GM21717 (cell line): ENCODE results near the gene DGKI.

Source experiments
- ATAC-seq: cut with Tn5 transposase; IDR thresholded peaks from one replicate; pipeline ENCODE4 v1.9.1; 2021; ENCODE audit warnings: mild to moderate bottlenecking, moderate library complexity; ENCODE audit not compliant: unreplicated experiment

DGKI gene

DNA sequence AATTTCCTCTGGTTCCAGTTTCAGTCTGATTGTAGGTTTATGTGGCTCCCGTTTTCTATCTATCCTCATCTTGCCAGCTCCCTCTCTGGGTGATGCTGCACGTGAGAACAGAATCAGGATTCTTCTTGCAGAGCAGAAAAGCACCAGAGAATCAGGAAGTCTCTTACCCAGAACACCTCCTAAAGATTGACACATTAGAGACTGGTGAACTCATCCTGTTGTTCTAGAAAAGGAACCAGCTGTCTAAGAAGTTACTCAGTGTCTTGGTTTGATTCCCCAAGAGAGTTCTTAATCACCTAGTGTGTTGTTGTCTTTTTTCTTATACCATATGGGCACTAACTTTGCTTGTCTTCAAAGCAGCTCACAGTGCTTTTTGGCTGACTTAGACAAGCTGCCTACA lies 152.4 kb downstream of the DGKI start:
- no peak for ATAC-seq

DNA sequence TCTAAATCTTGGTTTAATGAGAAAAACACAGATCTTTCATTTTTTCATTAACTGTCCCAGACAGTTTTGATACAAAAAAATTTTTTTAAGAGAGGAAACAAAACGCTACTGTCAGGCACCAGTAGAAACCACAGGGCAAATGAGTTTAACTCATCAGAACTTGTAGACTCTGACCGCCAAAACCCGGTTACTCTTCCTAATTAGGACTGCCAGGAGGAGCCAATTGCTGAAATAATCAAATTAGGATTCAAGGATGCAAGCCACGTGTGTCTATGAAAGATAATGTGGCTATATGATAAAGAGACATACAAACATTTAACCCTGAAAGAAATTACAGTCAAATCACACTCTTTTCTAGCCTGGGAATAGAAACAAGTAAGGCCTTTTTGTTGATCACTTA lies 154.4 kb downstream of the DGKI start:
- ATAC-seq = no peak

DNA sequence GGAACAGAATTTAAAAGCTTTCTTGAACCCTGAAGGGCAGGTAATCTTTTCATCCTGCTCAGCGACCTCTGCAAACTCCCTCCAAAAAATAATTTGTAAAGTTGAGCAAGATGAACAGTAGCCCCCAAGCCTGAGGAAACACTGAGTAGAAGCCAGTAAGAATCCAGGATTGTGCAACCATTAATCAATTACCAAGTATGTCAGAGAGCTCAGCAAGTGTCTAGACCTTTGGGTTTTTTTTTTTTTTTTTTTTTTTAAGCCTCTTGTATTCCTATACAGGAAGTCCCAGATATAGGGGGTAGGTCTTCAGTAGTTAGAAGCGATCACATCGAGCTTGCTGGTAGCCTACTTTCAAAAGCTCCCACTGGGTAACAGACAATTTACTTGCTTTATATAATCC lies 155.2 kb downstream of the DGKI start:
- ATAC-seq = no peak

DNA sequence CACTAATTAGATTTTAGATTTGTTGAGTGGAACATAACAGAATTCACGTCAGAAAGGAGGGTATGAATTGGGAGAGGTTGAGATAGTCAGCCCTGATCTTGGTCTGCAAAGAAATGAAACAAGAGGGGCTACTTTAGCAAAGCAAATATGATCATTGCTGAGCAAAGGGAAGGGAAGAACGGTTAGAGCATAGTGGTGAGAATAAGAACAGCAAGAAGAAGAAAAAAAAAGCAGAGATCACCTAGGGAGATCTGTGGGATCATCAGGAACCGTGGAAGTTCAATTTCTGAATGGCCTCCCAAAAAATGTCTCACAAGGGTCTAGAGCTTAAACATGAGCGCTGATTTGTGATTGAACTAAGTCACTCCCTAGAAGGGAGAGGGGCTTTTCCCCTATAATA lies 156.1 kb downstream of the DGKI start:
- ATAC-seq = no peak

DNA sequence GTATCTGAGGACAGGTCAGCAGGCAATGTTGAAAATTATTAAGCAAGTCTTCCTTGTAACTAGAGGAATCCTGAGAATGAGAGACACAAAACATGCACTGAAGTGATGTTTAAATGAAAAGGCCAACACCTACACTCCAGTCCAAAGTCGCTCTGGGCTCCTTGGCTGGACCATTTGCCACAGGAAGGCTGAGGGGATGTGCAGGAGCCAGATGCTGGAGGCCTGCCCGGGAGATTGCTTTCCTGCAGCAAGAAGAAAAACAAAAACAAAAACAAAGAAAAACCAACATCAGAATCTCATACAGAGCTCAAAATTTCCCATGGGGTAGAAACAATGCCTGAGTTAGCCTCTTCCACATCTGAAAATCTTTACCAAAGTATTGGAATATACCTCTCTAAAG lies 157.0 kb downstream of the DGKI start:
- ATAC-seq = no peak

DNA sequence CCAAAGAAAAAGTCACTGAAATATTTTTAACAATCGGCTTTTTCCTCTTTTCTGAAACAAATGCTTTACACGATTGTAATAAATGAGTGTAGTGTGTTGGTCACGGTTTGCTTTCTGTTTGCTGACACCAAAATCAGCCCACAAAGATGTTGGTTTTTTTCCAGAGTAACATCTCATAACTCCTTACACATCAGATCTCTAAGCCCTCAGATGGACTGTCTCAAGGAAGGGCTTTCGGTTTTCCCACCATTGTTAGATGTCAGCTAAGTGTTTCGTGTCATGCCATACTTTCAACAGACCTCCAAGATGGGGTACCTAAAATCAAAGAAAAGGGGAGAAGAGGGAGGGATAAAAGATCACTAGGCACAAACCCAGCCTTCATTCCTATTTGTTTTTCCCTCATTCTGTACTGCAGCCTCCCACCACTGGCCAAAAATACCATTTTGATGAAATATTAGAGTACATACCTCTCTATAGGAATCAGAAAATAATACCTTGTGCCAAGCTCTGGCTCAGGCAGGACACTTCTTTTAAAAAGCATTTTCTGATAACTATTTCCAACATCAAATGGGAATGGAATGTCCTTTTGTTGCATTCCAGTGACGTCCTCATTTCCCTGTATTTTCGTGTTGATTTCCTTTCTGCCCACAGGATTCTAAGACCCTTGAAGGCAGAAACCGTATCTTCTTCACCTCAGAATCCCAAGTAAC lies 159.1 kb downstream of the DGKI start:
- ATAC-seq = no peak

DNA sequence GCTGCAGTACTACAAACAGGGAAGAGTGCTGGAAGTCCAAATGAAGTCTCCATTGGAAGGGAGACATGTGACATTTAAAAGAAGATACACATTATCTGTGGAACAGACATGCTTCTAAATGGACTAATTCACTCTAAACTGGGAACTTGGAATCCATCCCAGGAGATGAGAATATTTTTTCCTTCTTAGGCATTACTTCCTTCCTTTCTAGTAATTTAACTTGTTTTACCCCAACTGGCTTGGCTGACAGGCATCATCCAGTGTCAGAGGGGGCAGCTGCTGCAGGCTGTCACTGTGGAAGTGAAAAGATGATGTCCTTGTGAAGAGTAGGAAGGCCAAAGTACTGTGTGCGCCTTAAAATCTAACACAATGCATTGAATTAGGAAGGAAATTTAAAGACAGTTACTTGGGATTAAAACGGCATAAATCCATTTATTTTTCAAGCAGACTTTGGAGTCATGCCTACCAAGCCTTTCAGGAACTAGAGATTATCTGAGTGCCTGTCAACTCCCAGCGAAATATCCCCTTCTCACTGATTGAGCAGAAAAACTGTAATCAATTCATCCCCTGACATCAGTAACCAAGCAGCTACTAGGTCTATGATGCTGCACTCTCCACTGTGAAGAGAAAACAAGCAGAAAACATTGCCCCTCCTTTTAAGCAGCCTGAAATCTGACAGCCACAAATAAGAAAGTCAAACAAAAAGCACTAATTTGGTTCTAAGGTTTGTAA lies 161.2 kb downstream of the DGKI start:
- no peak for ATAC-seq

DNA sequence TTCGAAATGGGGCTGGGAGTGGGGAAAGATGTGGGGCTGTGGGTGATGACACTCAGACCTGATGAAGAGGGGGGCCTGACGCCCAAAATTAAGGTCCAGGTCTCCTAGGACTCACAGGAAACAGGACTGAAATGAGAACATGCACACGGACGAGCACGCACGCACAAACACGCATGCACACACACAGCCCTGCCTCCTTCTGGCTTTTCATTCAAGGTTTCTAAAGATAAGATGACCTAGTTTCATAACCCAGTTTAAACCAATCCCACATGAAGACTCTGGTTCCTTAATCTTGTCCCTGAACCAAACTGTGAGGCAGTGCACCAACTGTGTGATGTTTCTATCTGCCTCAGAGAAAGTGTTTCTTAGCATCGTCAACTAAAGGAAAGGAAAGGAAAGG lies 162.0 kb downstream of the DGKI start:
- no peak for ATAC-seq

DNA sequence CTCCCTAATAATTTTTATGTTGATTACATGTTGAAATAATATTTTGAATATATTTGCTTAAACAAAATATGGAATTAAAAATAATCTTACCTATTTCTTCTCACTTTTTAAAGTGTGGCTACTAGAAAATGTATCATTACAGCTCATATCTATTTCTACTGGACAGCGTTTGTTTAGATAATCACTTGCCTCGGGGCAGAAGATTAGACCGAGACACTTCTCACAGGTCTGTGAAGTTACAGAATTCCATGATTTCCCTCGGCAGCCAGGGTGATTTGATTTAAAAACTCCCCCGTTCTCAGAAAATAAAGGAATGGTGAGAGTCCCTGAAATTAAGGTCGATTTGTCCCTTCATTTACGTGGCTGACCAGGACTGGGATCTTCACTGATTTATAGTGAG lies 162.5 kb downstream of the DGKI start:
- ATAC-seq = no peak

DNA sequence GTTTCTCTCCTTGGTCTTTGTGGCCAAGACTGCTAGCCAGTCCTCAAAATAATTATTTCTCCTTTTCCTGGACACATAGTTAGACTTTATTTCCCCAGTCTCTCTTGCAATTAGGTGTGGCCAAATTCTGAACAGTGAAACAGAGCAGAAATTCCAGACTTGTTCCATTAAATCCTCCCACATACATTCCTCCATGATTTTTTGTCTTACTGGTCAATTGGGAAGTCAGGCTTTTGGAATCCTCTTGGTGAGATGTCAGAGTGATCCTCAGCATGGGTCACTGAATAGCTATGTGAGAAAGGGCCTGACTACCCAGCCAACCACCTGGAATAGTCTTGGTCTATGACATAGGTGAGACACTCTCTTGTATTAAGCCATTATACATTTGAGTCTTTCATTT lies 164.2 kb downstream of the DGKI start:
- ATAC-seq = no peak

DNA sequence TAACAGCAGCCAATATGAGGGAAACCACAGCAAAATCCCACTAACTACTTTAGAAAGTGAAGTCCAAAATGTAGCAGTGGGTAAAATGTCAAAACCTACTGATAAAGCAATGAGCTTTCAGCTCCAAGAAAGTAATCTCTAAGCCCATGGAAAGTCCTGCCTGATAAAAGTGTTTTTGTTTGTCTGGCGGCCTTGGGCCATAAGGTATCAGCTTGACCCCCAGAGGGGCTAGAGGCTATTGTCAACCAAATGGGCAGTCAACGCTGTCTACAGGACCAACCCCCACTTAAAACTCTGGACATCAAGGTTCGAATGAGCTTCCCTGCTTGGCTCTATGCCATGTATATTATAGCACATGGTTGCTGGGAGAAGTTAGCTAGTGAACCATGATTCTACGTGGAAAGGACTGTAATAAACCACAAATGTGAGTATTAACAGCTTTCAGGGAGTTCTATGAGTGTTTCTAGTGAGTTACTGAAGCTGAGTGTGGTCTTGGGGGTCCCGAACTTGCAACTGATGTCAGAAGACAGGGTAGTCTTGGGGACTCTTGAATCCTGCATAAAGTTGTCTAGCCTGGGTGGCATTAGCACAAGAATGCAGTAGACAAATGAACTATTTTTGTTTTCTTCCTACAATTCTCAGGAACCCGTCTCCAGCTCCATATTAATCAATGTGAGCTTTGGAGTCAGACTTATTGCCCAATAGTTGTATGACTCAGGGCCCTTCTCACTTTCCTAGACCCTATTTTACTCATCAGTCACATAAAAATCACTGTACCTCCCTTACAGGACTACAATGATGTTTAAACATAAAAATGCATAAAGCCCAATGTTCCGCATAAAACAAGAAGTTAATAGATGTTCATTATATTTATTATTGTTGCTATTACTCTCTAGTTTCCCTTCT lies 164.9 kb downstream of the DGKI start:
- ATAC-seq = no peak

DNA sequence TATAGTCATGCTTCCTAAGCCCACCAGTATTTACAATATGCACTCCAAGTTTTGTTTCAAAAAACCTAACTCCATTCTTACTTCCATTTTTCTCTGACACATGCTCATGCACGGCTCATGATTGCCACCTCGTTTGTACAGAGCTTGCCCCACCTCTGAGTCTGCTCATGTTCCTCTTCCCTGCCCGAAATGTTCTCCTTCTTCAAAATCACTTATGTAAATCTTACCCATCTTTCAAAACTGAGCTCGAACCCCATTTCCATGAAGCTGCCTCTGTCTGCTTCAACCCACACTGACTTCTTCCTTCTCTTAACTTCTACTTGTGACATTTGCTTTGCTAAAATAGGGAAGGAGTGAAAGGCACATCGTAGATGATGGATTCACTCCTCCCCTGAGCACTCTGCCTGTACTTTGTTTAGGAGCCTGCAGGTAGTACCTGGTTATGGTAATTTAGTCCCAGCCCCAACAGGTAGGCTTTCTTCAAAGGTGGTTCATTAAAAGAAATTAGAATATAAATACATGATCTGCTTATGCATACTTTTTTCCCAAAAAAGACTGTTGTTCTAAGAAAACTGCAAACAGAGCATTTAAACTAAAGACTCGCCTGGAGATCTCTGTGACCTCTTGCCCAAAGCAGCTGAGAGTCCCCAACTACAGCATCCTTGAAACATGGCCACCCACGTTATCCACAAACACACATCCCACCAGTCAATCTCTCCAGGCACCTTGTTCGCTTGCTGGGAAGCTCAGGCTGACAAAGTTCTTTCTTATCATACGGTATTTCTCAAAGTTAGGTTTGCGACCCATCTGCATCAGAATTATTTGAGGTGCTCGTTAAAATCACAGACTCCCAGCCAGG lies 172.0 kb downstream of the DGKI start:
- ATAC-seq = no peak

DNA sequence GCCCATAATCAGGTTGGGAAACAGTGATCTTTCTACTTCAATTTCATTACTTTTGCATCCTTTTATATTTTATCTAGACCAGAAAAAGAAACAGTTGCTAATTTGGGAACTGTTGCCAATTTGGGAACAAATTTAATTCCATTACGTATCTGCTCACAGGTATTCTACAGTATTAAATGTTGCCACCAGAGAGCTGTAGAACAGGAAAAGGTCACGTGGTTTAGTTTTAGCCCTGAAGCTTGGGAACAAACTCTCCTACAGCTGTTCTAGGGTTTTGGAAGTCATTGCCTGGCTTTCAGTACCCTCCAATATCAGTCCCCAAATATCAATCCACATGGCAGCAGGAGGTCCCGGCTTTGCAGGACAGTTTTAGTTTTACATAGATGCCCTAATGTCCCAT lies 172.7 kb downstream of the DGKI start:
- no peak for ATAC-seq

DNA sequence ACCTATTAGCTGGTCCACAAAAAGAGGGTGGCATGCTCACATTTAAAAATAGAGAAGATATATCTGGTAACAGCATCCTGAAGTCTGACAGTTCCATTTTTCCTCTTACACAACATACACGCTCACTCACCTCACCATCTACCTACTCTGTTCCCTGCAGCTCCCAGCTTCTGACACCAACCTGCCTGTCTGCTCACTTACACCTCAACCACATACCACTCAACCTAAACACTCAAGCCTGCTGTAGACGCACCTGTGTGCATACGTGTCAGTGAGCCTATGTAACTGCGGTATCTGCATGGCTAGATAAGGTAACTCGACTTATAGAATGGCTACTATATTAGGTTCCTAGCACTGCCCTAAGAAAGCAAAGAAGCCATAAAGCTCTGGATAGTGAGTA lies 174.9 kb downstream of the DGKI start:
- ATAC-seq = no peak

DNA sequence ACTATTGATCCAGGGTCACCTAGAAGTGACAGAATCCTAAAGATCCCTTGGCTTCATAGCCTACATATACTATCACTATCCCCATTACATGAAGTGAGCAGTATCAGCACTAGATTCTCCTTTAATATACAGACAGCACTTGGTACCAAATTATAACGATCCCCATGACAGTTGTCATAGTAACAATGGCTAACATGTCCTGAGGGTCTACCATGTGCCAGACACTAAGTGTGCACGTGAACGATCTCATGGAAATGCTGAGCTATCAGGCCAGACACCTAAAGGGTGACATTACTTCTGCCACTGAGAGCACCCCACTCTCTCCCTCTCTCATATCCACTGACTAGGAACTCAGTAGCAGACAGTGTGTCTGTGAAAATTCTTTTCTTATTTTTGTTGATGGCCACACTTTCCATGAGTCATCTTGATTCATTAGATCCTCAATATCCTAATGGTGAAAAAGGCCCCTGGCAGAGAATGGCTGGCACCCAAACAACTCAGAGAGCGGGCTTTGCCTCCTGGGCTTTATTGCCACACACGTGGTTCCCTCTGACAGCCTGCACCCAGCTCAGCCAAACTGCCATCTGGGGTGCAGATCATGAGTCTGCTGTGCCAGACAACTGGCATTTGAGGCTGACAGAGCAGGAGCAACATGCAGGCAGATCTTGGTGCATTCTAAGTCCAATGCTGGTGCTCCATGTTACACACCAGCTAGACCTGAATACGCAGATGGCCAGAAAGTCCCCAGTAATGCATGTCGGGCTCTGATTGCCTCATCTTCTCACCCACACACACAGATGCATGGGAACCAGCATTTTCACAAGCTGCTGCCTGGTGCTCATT lies 176.3 kb downstream of the DGKI start:
- no peak for ATAC-seq

DNA sequence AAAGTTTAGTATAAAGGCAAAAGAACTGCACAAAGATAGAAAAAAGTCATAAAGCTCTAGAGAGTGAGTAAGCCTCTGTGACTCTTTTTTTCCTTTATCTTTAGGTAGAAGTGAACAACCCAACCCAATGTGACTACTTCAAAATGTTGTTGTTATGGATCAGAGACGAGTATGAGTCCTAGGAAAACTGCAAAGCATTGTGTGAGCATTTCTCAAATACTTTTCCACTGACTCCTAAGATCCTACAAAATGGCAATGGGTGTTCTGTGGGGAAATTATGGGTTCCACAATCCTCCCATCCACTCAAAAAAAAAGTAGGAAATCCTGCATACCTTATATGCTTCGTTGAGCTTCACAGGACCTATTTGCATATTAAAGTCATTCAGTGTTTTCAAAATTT lies 177.1 kb downstream of the DGKI start:
- ATAC-seq = no peak

DNA sequence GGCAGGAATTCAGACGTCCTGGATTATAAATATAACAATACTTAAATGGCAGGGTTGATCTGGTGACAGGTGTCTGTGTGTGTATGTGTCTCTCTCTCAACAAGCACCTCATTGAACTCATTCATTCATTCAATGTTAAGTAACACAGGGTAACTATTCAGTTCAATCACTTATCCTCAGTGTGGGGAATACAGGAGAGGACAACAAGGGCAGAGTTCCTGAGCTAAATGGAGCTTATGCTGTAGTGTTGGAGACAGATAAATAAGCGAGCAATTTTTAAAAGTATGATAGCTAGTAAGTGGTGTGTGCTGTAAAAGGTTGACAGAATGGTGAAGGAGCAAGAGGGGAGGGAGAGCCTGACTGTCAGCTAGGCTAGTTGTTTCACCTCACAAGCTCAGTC lies 178.4 kb downstream of the DGKI start:
- no peak for ATAC-seq

DNA sequence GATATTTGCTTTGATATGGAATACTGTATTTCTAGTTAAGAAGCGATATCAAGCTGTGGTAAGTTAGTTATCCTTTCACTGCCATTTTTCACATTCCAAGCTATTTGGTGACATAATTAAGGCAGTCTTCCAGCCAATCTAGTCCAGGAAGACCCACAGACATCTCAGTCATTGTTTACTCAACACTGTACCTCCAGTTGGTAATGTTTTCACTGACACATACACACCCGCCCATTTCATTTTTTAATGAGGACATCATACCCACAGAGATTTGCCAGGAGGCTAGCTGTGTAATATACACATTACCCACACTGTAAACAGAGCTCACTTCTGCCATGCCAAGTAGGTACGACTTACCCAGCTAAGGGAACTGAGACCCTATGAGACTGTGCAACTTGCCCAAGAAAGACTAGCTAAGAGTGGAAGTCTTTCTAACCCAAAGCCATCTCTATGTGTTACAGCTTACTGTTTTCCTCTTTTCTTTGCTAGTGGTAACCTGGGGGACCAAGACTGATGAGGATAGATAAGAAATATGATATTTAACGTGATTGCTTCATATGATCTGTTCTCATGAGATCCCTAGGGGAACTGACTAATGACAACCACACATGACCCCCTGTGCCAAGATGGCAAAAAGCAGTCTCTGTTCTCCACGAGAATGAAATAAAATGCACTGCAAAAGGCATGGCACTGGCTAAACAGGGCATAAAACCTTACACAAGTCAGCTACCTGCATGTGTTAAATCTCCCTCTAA lies 179.0 kb downstream of the DGKI start:
- ATAC-seq = no peak

DNA sequence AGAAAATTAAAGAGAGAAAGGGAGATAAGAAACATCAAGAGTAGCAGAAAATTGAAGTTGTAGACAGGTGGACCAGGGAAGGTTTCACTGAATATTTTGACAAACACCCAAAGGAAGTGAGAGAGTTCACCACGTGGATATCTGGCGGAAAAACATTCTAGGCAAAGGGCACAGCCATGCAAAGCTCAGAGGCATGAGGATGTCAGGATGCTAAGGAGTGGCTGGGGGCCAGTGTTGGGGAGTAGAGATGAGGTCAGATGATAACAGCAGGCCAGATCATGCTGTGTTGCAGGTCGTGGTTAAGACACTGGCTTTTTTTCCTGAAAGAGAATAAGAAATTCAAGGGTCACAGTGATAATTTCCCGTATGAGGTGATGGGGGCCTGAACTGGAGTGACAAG lies 181.9 kb downstream of the DGKI start:
- ATAC-seq = no peak
